ENCODE results near the gene TMEM248.
"Not testable (repeated sequence)": the region's sequence is repeated elsewhere in the genome, so short reads cannot be mapped to it uniquely, and the experiment has no call there.

Gene TMEM248

GRCh38 chr7:66910789-66911188 is 10.2 kb upstream of the TMEM248 start:
- no peak for DNase-seq (ENCODE audit: low spot score)

GRCh38 chr7:66911191-66911590 is 9.8 kb upstream of the TMEM248 start:
- DNase-seq (ENCODE audit: low spot score) = not testable (repeated sequence)

GRCh38 chr7:66912195-66912594 is 8.8 kb upstream of the TMEM248 start:
- DNase-seq (ENCODE audit: low spot score) = no peak

- no peak for DNase-seq (ENCODE audit: low spot score)
Observed at GRCh38 chr7:66913118-66914037, 7.6 kb upstream of the TMEM248 start.

GRCh38 chr7:66917904-66918303 is 3.1 kb upstream of the TMEM248 start:
- DNase-seq (ENCODE audit: low spot score) = not testable (repeated sequence)

- no peak for DNase-seq (ENCODE audit: low spot score)
Observed at GRCh38 chr7:66919304-66919703, 1.7 kb upstream of the TMEM248 start.

GRCh38 chr7:66919704-66920103 is 1.3 kb upstream of the TMEM248 start:
- no peak for DNase-seq (ENCODE audit: low spot score)

- DNase-seq (ENCODE audit: low spot score) = no peak
Observed at GRCh38 chr7:66920256-66920655, 769 bp upstream of the TMEM248 start.

- peak; percentile 82 for DNase-seq (ENCODE audit: low spot score)
Observed at GRCh38 chr7:66921396-66921917, 432 bp downstream of the TMEM248 start.

- no peak for DNase-seq (ENCODE audit: low spot score)
Observed at GRCh38 chr7:66921918-66922486, 977 bp downstream of the TMEM248 start.

- no peak for DNase-seq (ENCODE audit: low spot score)
Observed at GRCh38 chr7:66925255-66925654, 4.2 kb downstream of the TMEM248 start.

GRCh38 chr7:66927348-66927948 is 6.4 kb downstream of the TMEM248 start:
- no peak for DNase-seq (ENCODE audit: low spot score)

- DNase-seq (ENCODE audit: low spot score) = no peak
Observed at GRCh38 chr7:66928388-66928787, 7.4 kb downstream of the TMEM248 start.

- no peak for DNase-seq (ENCODE audit: low spot score)
Observed at GRCh38 chr7:66929165-66929564, 8.1 kb downstream of the TMEM248 start.

GRCh38 chr7:66929935-66930334 is 8.9 kb downstream of the TMEM248 start:
- no peak for DNase-seq (ENCODE audit: low spot score)

GRCh38 chr7:66930341-66930740 is 9.3 kb downstream of the TMEM248 start:
- DNase-seq (ENCODE audit: low spot score) = peak; percentile 72

GRCh38 chr7:66933469-66933868 is 12.4 kb downstream of the TMEM248 start:
- no peak for DNase-seq (ENCODE audit: low spot score)

GRCh38 chr7:66937940-66938339 is 16.9 kb downstream of the TMEM248 start:
- no peak for DNase-seq (ENCODE audit: low spot score)

- DNase-seq (ENCODE audit: low spot score) = no peak
Observed at GRCh38 chr7:66939325-66939724, 18.3 kb downstream of the TMEM248 start.

GRCh38 chr7:66946545-66946944 is 25.5 kb downstream of the TMEM248 start:
- DNase-seq (ENCODE audit: low spot score) = no peak

- DNase-seq (ENCODE audit: low spot score) = no peak
Observed at GRCh38 chr7:66948480-66949109, 27.6 kb downstream of the TMEM248 start.

- no peak for DNase-seq (ENCODE audit: low spot score)
Observed at GRCh38 chr7:66950311-66950710, 29.3 kb downstream of the TMEM248 start.
